SK-N-DZ (cell line): ENCODE measurements around the gene RALGAPA1.

Experiments used
- DNase-seq: peaks from one replicate; pipeline ENCODE4 v3.0.0-alpha.2; 2015; ENCODE audit warnings: low spot score

Gene RALGAPA1

DNA sequence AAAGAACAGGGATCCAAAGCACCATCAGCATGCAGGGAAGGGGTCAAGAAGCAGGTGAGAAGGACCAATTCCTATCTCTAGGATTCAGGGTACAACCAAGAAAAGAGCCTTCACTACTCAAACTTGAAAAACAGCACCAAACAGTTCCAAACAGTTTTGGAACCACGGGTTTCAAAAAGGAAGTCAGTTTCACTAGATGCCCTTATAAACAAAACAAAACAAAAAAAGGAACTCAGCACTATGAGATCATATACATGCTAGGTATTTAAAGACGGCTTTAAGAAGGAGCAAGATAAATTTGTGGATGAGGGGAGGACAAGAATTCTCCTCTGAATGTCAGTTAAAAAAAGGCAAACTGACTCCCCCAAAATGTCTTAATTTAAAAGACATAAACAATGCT lies 269.1 kb downstream of the RALGAPA1 start:
- DNase-seq: no peak

DNA sequence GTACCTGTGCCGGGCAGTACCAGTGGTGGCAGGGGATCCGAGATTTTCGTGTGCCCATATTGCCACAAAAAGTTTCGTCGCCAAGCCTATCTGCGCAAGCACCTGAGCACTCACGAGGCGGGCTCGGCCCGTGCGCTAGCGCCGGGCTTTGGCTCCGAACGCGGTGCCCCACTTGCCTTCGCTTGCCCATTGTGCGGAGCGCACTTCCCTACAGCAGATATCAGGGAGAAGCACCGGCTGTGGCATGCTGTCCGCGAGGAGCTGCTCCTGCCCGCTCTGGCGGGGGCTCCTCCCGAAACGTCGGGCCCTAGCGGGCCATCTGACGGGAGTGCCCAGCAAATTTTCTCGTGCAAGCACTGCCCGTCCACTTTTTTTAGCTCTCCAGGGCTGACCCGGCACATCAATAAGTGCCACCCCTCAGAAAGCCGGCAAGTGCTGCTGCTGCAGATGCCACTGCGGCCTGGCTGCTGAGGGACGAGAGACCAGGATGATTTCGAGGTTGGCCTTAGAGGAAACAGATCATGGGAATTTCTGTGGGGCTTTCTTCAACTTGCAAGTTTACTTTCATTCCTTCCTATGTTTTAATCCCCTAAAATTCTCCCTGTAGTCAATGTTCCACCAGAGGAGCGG lies 273.5 kb downstream of the RALGAPA1 start:
- peak; percentile 45 for DNase-seq

DNA sequence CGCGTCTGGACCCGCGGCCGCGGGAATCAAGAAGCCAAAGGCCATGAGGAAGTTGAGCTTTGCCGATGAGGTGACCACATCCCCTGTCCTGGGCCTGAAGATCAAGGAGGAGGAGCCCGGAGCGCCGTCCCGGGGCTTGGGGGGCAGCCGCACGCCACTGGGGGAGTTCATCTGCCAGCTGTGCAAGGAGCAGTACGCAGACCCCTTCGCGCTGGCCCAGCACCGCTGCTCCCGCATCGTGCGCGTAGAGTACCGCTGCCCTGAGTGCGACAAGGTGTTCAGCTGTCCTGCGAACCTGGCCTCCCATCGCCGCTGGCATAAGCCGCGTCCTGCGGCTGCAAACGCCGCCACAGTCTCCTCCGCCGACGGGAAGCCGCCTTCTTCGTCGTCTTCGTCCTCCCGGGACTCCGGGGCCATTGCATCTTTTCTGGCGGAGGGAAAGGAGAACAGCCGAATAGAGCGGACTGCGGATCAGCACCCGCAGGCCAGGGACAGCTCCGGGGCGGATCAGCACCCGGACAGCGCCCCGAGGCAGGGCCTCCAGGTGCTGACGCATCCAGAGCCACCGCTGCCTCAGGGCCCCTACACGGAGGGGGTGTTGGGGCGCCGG lies 274.1 kb downstream of the RALGAPA1 start:
- DNase-seq: peak; percentile 42

DNA sequence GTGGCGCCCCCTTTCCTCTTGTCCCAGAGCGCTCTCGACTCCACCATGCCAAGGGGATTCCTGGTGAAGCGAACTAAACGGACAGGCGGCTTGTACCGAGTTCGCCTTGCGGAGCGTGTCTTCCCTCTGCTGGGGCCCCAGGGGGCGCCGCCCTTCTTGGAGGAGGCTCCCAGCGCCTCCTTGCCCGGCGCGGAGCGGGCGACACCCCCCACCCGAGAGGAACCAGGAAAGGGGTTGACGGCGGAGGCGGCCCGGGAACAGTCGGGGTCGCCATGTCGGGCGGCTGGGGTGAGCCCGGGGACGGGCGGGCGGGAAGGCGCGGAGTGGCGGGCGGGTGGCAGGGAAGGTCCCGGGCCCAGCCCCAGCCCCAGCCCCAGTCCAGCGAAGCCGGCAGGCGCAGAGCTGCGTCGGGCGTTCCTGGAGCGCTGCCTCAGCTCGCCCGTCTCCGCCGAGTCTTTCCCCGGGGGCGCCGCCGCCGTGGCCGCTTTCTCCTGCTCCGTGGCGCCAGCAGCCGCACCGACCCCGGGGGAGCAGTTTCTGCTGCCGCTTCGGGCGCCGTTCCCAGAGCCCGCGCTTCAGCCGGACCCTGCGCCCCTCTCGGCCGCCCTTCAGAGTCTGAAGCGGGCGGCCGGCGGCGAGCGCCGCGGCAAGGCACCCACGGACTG lies 274.8 kb downstream of the RALGAPA1 start:
- no peak for DNase-seq

DNA sequence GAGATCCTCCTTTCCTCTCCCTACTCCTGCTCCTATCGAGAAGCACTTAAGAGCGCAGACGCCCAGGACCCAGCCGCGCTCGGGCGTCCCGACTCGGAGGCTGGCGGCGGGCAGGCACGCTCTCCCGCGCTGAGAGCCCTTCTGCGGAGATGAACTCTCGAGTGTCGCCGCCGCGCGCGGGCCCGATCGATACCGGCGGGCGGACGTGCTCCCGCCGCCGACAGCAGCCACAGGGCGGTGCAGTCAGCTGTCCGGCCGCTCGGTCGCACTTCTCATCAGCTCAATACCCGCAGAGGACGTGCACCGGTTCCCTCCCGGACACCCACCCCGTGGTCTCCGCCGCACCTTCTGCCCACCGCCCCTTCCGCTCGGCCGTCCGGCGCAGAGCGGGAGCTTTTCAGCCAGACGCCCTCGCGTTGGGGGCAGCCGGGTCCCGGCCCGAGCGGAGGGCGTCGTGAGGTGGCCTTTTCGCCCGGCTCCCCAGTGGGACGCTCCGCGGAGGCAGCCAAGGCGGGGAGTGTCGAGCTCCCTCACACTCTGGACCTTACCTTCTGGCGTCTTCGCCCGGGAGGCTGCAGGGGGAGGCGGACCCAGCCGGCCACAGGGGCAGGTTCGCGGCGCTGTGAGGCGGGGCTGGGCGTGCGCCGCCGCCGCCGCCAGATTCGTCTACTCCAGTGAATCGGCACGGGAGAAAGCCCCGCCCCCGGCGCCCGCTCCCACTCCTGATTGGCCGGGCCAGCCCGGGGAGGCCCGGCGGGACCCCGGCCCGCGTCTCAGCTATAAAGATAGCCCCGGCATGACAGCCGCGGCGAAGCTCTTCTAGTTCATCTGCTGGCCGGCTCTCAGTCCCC lies 275.5 kb downstream of the RALGAPA1 start, which contains the start of gene INSM2:
Gene INSM2 (plus strand): TSS at position 808 of the 851 bp plus-strand sequence. CDS start 89 bp downstream, outside the sequence.
- DNase-seq: peak; percentile 96

DNA sequence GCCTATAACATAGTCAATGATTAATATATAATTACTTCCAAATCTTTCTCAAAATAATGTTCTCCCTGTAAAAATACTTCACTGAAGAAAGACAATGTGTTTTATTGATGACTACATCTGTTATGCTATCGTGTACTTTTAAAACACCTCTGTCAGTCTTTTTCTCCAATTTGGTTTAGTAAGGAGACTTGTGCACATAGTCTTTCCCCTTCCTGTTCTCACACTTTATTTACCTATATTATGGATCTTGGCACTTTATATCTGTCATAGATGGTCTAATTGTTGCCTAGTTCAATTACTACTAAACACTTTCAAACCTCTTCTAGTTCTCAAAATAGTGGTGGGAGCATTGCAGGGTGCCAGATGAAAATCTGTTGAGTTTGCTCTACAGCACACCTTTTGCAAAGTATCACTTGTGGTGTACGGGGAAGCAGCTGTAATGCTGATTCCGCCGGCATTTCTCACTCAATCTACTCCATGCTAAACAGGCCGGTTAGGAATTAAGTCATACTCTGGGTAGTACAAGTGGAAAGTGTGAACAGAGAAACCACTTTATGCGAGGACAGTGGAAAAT lies 276.2 kb downstream of the RALGAPA1 start:
- DNase-seq: no peak

DNA sequence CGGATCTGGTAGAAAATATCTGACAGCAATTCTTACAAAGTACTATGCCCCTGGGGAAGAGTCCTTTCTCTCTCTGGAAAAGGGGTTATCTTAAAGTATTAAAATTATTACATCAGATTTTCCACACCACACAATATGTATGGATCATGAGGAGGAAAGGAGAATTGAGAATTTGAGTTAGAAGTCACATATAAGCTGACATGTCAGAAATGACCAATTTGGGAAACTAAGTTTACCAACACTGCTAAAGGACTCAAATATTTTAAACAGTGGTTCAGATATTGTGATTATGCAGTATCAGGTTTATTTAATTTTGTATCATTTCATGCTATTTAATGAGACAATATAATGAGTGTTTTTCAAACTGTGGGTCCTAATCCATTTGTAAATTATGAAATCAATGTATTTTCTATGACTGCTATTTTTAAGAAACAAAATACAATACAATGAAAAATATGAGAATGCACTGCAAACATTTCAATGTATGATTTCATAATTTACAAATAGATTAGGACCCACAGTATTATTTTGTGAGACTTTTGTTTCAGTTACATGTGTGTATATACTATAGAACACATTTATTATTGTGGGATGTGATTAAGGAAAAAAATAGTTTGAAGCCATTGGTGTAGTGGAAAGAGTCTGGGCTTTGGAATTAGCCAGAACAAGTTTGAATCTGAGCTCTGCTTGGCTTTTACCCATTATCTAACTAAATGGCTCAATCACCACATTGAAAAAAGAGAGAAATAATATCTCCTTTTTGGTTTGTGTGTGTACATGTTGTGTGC lies 276.9 kb downstream of the RALGAPA1 start:
- DNase-seq: no peak

DNA sequence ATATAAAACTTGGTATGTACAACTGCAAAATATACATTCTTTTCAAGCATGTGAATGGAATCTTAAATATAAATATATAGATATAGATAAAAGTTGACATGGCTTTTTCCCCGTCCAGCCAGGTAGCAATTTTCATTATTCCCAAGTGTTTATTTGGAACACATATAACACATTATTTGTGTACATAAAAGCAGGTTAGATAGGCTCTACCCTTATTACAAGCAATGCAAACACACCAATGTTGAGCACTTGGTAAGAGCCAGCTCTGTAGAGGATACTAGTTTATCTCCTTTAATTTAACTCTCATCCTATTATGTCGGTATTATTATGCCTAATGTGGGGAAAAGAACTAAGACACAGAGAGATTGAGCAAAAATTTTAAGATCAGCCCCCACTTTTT lies 282.1 kb downstream of the RALGAPA1 start:
- DNase-seq: no peak

DNA sequence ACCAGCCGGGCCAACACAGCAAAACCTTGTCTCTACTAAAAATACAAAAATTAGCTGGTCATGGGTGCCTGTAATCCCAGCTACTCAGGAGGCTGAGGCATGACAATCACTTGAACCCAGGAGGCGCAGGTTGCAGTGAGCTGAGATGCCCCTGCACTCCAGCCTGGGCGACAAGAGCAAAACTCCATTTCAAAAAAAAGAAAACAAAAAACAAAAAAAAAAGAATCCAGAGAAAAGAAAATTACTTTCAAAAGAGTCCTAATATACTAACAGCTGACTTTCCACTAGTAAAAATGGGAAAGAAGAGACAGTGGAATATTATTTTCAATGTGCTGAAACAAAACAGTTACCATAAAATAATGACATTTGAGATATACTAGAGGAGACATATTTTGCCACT lies 283.4 kb downstream of the RALGAPA1 start:
- DNase-seq: no peak

DNA sequence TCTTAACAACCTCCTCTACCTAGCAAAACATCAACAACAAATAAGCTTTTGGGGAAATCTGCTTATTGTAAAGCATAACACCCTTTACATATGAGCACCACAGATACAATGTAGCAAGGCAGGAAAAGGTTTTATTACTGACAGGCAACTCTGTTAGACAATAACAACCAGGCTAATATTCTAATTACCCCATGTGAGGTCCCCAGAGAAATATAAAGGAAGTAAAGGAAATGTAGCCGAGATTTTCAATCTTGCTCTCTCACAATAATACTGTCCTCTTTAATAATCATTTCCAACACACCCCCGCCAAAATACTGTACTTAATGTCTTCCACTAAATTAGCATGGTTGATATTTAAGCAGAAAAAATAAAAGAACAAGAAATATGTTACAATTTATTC lies 289.1 kb downstream of the RALGAPA1 start:
- DNase-seq: no peak

DNA sequence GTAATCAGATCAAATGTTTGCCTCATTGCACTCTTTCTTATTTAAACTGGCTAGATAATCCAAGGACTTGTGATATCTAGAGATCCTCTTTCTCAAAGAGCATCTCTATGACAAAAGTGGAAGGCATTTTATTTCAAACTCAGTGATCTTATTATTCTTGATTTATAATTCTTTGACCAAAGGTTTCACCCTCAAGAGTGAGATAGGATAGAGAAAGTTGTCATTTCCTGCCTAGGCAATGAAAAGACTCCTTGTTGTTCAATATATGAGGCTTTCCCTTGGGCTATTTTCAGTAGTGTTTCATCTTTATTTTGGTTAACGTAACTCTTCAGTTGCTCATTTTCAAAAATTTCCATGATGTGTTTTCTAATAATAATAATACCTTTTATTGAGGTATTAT lies 293.2 kb downstream of the RALGAPA1 start:
- no peak for DNase-seq

DNA sequence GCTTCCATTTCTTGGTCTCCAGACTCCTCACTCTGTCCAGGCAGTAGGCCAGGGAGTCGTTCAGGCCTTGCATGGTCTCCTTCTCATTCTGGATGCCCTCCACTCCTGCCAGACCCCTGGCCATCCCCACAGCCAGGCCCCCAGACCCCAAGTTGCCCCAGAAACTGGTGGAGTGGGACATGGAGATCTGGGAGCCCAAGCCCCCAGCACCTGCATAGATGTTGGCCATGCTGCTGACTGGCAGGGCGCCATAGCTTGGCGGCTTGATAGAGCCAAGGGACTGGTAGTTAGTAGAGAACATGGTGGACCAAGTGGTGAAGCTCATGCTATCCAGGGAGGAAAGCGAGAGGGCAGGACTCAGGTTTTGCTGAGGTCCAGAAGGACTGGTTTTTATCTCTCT lies 296.3 kb downstream of the RALGAPA1 start:
- no peak for DNase-seq

DNA sequence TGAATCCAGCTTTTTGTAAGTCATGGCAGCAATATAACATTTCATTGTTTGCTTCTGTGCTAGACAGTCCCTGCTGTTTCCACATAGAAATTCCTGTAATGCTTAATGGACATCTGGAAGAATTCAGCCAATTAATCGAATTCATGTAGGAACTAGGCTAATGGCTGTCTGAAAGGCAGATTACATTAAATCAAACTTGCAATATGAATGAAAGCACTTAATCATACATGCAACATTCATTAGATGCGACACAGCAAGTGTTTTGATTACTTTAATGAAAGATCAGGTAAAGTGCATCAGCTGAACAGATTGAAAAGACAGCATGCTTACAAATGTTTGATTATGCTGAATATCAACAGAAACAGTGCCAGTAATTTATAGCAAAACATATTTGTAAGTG lies 299.2 kb downstream of the RALGAPA1 start:
- DNase-seq: no peak

DNA sequence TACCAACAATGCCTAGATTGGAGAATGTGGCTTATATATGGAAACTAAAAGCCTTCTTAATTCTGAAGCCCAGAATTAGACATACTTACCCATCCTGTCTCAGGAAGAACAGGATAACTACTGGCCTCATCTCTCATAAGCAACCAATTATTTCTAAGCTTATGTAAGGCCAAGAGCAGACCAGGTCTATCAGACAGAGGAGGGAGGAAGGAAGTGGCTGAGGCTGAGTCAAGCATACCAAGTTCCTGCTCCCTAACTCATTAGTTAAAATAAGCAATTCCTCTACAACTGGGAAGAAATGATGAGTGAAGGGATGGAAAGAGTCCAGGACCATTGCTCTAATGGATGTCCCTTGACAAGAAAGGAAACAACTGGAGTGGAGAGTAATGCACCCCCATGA lies 302.2 kb downstream of the RALGAPA1 start:
- DNase-seq: no peak

DNA sequence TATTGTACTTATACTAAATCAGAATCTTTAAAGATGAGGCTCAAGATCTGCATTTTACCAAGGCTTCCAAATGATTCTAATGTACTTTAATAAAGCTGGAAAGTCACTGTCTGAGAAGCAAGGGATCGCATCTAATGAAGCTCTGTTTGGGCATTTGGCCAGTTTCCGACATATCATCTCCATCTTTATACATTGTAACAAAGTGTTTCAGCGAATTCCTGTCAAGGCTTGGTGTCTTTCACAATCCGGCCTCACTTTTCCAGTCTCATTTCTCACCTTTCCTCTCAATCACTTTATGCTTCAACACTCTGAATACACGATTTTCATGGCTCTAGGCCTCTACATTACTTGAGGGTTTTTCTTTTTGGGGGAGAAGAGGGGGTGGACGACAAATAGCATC lies 302.6 kb downstream of the RALGAPA1 start:
- no peak for DNase-seq

DNA sequence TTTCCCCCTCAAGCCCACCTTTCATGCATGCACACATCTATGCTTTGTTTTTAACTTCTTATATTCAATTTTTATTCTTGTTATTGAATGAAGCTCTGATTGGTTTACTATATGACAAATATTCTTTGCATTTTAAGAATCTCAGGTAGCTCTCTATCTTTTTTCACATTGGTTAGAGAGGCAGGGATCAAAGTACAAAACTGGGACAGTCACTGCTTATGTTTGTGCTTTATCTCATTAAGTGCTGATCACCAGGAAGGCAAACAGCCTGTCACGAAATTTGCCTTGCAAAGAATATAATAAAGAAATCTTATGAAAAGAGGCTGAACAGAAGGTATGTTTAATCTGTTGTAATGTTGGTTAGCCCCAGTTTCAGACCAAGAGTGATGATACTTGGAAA lies 304.8 kb downstream of the RALGAPA1 start:
- DNase-seq: no peak

DNA sequence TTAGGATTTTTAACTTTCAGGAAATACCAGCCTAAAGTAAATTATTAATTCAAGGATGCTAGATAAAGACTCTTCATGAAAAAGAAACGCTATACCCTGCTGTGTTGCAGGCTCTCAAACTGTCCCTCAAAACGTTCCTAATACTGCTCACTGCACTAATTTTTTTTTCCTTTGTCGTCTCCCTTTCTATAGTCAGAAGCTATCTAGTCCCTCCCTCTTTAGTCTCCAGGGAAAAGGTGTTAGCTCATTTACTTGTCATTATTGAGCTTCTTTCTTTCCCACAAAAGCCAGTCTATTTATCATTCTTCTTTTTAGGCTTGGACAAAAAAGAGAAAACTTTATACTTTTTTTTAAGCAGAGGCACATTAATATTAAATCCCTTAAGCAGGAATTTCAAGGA lies 305.4 kb downstream of the RALGAPA1 start:
- no peak for DNase-seq

DNA sequence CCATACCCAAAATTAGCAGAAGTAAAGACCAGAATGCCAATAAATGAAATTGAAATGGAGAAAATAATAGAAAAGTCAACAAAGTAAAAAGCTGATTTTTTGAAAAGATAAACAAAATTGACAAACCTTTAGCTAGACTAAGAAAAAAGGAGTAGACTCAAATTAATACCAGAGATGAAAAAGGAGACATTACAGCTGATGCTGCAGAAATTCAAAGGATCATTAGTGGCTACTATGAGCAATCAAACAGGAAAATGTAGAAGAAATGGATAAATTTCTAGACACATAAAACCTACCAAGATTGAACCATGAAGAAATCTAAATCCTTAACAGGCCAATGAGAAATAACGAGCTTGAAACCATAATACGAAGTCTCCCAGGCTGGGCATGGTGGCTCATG lies 309.9 kb downstream of the RALGAPA1 start:
- no peak for DNase-seq

DNA sequence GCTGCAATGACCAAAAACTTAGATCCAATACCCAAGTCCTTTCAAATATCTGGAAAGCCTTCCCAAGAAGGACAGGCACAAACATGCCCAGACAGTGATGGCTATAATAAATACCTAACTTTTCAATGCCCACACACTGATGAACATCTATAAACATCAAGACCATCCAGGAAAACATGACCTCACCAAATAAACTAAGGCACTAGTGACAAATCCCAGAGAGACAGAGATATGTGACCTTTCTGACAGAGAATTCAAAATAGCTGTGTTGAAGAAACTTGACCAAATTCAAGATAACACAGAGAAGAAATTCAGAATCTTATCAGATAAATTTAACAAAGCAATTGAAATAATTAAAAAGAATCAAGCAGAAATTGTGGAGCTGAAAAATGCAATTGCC lies 313.8 kb downstream of the RALGAPA1 start:
- DNase-seq: no peak

DNA sequence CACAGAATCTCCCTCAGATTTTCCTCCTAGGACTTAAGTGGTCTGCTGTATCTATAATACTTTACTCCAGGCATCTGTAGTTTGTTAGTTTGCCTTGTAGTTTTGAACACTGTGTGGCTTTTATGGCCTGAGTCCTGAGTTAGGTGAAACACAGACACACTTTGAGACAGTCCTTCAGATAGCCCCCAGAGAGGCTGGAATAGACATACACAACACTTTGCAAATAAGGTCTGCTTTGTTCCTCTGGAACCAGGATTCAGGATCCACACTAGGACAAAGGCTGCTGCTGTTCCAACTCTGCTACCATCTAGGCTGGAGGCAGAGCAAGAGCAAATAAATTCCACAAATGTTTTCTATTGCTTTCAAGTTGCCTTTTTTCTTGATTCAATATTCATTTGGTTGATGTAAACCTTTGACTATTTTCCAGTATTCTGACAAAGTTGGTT lies 316.5 kb downstream of the RALGAPA1 start:
- DNase-seq: no peak
